Small intestine (tissue), 7 donors: ENCODE data around the gene FOXJ3. TPM values are rescaled to one million over a fixed set of nuclear protein-coding genes. Genes with fewer than 3 reads are reported as not detected.

Experiments used
- DNase-seq, 2 donors: peaks; one replicate each; pipeline versions ENCODE4 v3.0.0 to v3.0.0-alpha.2; 2013
- FAIRE-seq: peaks from 2 replicates; lab custom pipeline; 2012; peaks lifted over from hg19 to GRCh38; lab: Jason Lieb, UNC
- H3K27ac ChIP-seq, 3 donors: one replicate each; pipeline ENCODE4 v1.5.1; 2013; ENCODE audit warnings: low read length in 2 of 3, mild to moderate bottlenecking in 2 of 3, control low read depth in 1 of 3, inconsistent platforms in 1 of 3, low read depth in 1 of 3, moderate library complexity in 1 of 3
- H3K27me3 ChIP-seq, 3 donors: one replicate each; pipeline ENCODE4 v1.6.1; 2013; ENCODE audit warnings: low read length in 3 of 3, inconsistent platforms in 1 of 3; ENCODE audit not compliant: control insufficient read depth in 3 of 3, insufficient read depth in 3 of 3
- H3K36me3 ChIP-seq, 3 donors: one replicate each; pipeline ENCODE4 v1.6.1; 2013; ENCODE audit warnings: low read length in 3 of 3, inconsistent platforms in 1 of 3, low read depth in 1 of 3, mild to moderate bottlenecking in 1 of 3, moderate library complexity in 1 of 3; ENCODE audit not compliant: control insufficient read depth in 3 of 3, insufficient read depth in 2 of 3
- H3K4me1 ChIP-seq, 3 donors: one replicate each; pipeline ENCODE4 v1.6.1; 2013; ENCODE audit warnings: low read length in 2 of 3, inconsistent platforms in 1 of 3, low read depth in 1 of 3, mild to moderate bottlenecking in 1 of 3, moderate library complexity in 1 of 3; ENCODE audit not compliant: control insufficient read depth in 3 of 3, insufficient read depth in 2 of 3
- H3K4me3 ChIP-seq, 3 donors: one replicate each; pipeline ENCODE4 v1.5.1; 2013; ENCODE audit warnings: low read length in 3 of 3, control low read depth in 1 of 3, inconsistent platforms in 1 of 3, low read depth in 1 of 3, mild to moderate bottlenecking in 1 of 3, moderate library complexity in 1 of 3
- H3K9me3 ChIP-seq, 2 donors: one replicate each; pipeline ENCODE4 v1.6.1; 2013; ENCODE audit warnings: low read depth in 1 of 2, low read length in 1 of 2; ENCODE audit not compliant: control insufficient read depth in 2 of 2, insufficient read depth in 1 of 2
- WGBS, 3 donors: extraction: QIAGEN DNeasy Blood & Tissue Kit; methylation state at CpG; one replicate each; pipeline ENCODE4 v1.1.7; 2013; 5-methylcytosine and 5-hydroxymethylcytosine counted together
- polyA plus RNA-seq, 4 donors: library from polyadenylated mRNA; stranded (reverse) in 3 of 4; unstranded in 1 of 4; fragments of 200-250 nt in 3 of 4; fragments of 120-200 nt in 1 of 4; gene quantifications; one replicate each; pipeline versions ENCODE4 v1.2.1 to v1.2.3, GENCODE V29; 2013
- donor health status: healthy with polysubstance abuse.
- donor health status: control.
- donor health status: control.
- donor health status: Bipolar disorder and iron deficiency.
- donor health status: healthy.

FOXJ3 gene
- polyA plus RNA-seq, 4 donors = 13.9 to 38.3 (median 15.1) TPM

DNA sequence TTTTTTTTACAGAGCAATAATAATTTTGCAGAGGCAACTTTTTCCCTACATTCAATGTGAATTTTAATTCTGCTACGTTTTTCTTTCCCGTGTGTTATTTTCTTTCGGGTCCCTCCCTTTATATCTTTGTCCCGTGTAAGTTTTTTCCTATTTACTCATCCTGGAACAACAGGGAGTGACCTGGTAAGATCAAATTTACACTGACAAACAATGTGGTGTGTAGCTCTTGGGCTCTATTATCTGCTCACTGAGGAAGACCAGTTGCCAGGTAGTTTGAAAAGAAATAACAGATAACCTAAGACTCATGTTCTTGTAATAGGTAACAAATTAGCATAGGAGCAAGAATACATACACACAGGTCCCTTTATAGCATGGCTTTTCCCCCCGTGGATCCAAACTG is 136.8 kb downstream of the FOXJ3 start:
- peak in 1 of 2 donors; percentile 8 for DNase-seq
- WGBS, 3 donors = 84 to 90% (median 86%) methylated on average over 5 of the region's 5 CpGs
- no peak for FAIRE-seq
- no peak overlapping the region for H3K4me3 ChIP-seq
- no peak overlapping the region for H3K27ac ChIP-seq
- no peaks in the 10 kb centered on the region for H3K27me3 ChIP-seq
- H3K36me3 ChIP-seq = peaks cover 2 to 9% (median 7%) of the 10 kb centered on the region in 3 donors
- no peaks in the 10 kb centered on the region for H3K4me1 ChIP-seq
- H3K9me3 ChIP-seq = peaks cover 0 to 3% of the 10 kb centered on the region in 2 donors

DNA sequence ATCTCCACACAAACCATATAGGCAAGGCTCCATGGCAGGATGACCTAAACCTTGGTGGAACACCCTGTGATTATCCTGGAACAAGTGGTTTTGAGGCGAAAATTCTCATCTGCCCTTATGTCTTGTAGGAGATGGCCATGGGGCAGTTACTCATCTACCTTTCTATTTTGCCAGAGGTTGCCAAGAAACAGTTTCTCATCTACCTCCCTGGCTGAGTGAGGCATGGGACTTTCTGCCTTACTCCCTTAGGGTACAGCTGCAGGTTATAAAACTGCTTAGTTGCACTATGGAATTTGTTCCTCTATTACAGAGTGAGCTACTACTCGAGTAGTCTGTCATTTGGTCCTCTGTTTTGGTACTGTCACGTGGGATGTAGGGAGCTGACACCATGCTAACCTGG is 139.2 kb downstream of the FOXJ3 start:
- FAIRE-seq = no peak
- 87 to 94% (median 91%) methylated on average over 3 of the region's 3 CpGs for WGBS, 3 donors
- H3K36me3 ChIP-seq = peaks cover 7 to 14% (median 12%) of the 10 kb centered on the region in 3 donors

GRCh38 chr1:42192106-42192505 is 142.9 kb downstream of the FOXJ3 start:
- no peaks in the 10 kb centered on the region for H3K27me3 ChIP-seq
- FAIRE-seq = no peak
- no peaks in the 10 kb centered on the region for H3K9me3 ChIP-seq
- H3K4me1 ChIP-seq = no peaks in the 10 kb centered on the region
- no peak for DNase-seq
- H3K36me3 ChIP-seq = peaks cover 9 to 19% (median 10%) of the 10 kb centered on the region in 3 donors
- no peak overlapping the region for H3K4me3 ChIP-seq
- H3K27ac ChIP-seq = no peak overlapping the region
- WGBS, 3 donors = 88 to 95% (median 92%) methylated on average over 4 of the region's 4 CpGs

More for the DNA sequence above, 139.2 kb downstream of the FOXJ3 start:
- Histone ChIP-seq H3K27me3 (no peaks in the 10 kb centered on the region), H3K9me3 (no peaks in the 10 kb centered on the region), H3K4me3 (no peak overlapping the region), H3K4me1 (no peaks in the 10 kb centered on the region), H3K27ac (no peak overlapping the region)
- DNase-seq = no peak

- peaks cover 12 to 15% (median 14%) of the 10 kb centered on the region in 3 donors for H3K36me3 ChIP-seq
- H3K27me3 ChIP-seq = no peaks in the 10 kb centered on the region
- H3K27ac ChIP-seq = no peak overlapping the region
- no peak for DNase-seq
- whole genome bisulfite sequencing, 3 donors = 91 to 98% (median 94%) methylated on average over 8 of the region's 8 CpGs
- FAIRE-seq = no peak
- no peaks in the 10 kb centered on the region for H3K9me3 ChIP-seq
- H3K4me1 ChIP-seq = no peaks in the 10 kb centered on the region
- no peak overlapping the region for H3K4me3 ChIP-seq
Measured at GRCh38 chr1:42191319-42191718, 143.7 kb downstream of the FOXJ3 start.

GRCh38 chr1:42189931-42190853 is 144.8 kb downstream of the FOXJ3 start:
- 86 to 90% (median 89%) methylated on average over 6 of the region's 6 CpGs for WGBS, 3 donors
- Histone ChIP-seq H3K4me1 (no peaks in the 10 kb centered on the region), H3K36me3 (peaks cover 9 to 20% (median 14%) of the 10 kb centered on the region in 3 donors), H3K27ac (no peak overlapping the region), H3K4me3 (no peak overlapping the region), H3K27me3 (no peaks in the 10 kb centered on the region), H3K9me3 (no peaks in the 10 kb centered on the region)
- DNase-seq (no peak), FAIRE-seq (no peak)

DNA sequence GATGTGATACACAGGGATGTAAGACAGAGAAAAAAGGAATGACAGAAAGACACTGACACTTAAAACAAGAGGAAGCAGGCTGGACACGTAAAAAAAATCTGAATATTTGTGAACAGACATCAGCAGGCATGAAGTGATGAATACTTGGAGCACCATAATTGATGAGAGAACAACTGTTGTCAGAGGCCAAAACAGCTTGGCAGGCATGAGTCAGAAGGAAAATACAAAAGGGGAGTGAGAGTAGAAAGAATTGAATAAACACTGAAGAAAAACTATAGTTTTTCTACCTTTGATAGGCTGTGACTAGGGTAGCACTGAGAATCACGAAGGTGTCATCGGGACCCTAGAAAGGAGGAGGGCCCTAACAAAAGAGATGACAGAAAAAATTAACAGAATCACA is 148.9 kb downstream of the FOXJ3 start:
- Histone ChIP-seq H3K4me3 (no peak overlapping the region), H3K36me3 (peaks cover 10 to 17% (median 15%) of the 10 kb centered on the region in 3 donors), H3K4me1 (no peaks in the 10 kb centered on the region), H3K9me3 (no peaks in the 10 kb centered on the region), H3K27ac (no peak overlapping the region), H3K27me3 (no peaks in the 10 kb centered on the region)
- DNase-seq = no peak
- no peak for FAIRE-seq
- 89 to 94% (median 92%) methylated on average over 3 of the region's 3 CpGs for WGBS, 3 donors

GRCh38 chr1:42184616-42185015 is 150.4 kb downstream of the FOXJ3 start:
- Histone ChIP-seq H3K27ac (no peak overlapping the region), H3K27me3 (no peaks in the 10 kb centered on the region), H3K4me3 (no peak overlapping the region), H3K4me1 (no peaks in the 10 kb centered on the region), H3K9me3 (no peaks in the 10 kb centered on the region), H3K36me3 (peaks cover 11 to 15% (median 15%) of the 10 kb centered on the region in 3 donors)
- DNase-seq (no peak), FAIRE-seq (no peak)
- 81 to 95% (median 86%) methylated on average over 3 of the region's 3 CpGs for WGBS, 3 donors

GRCh38 chr1:42183957-42184268 is 151.1 kb downstream of the FOXJ3 start:
- no peak for FAIRE-seq
- 96 to 98% (median 98%) methylated on average over 6 of the region's 6 CpGs for WGBS, 3 donors
- Histone ChIP-seq H3K4me3 (no peak overlapping the region), H3K4me1 (no peaks in the 10 kb centered on the region), H3K36me3 (peaks cover 9 to 17% (median 13%) of the 10 kb centered on the region in 3 donors), H3K27ac (no peak overlapping the region), H3K9me3 (no peaks in the 10 kb centered on the region), H3K27me3 (no peaks in the 10 kb centered on the region)
- no peak for DNase-seq
